Measurements from ENCODE around the gene SIDT2.

- no peak for TF ChIP-seq SNAI2 (CRISPR knock-in tag; IDR thresholded peaks at IDR 0.05)
- no peak for TF ChIP-seq CREB5 (CRISPR knock-in tag; IDR thresholded peaks at IDR 0.05; ENCODE audit: low read depth)
- TF ChIP-seq ZFP3 (CRISPR knock-in tag; IDR thresholded peaks at IDR 0.05), result no peak
Observed at GRCh38 chr11:117180020-117180419, 1.5 kb downstream of the SIDT2 start.

Measured in SK-N-SH treated with all-trans-retinoic acid at 6 μM for 48 hours (cell line).